Measurements from ENCODE around the gene ABHD12.

DNA sequence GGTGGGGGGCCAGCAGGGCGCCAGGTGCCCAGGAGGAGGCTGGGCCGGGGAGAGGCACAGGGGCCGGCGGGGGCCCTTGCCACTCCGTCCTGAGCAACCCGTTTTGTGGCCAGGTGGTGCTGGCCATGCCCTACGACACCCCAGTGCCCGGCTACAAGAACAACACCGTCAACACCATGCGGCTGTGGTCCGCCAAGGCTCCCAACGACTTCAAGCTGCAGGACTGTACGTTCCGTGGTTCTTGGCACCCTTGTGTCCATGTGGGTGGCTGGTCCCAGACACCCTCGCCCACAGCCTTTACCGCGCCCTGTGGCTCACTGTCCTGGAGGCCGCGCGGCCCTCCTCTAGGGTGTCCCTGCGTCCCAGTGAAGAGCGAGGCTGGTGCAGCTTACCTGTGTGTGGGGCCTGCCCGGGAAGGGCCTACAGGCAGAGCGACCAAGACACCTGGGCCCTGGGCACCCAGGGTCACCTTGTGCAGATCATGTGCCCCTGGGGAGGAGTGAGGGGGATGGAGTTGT, 114.0 kb downstream of the ABHD12 start:
- no peak for TF ChIP-seq POLR2A (IDR thresholded peaks at IDR 0.05; ENCODE audit: low read depth, low read length)
- no peak for TF ChIP-seq TAF1 (IDR thresholded peaks at IDR 0.05; ENCODE audit: low read depth, low read length)
- no peak for TF ChIP-seq SPI1 (IDR thresholded peaks at IDR 0.05; ENCODE audit: low read depth, low read length)
- TF ChIP-seq POLR2AphosphoS5 (IDR thresholded peaks at IDR 0.05; ENCODE audit: low read depth, low read length), result no peak
- no peak for TF ChIP-seq POU2F2 (IDR thresholded peaks at IDR 0.05; ENCODE audit: low read depth, low read length)

All from GM12891 (cell line).